Glutamatergic neuron (in vitro differentiated cells): Measurements from ENCODE around the gene LHFPL2. TPM values are rescaled to one million over a fixed set of nuclear protein-coding genes. Genes with fewer than 3 reads are reported as not detected.

Experiments
- DNase-seq: peaks from one replicate; pipeline ENCODE4 v3.0.0; 2022
- H3K27ac Mint-ChIP-seq: one replicate; pipeline ENCODE4 v1.8.0; 2020; ENCODE audit warnings: mild to moderate bottlenecking, mixed read lengths, inconsistent platforms; ENCODE audit not compliant: unreplicated experiment
- H3K27me3 Mint-ChIP-seq: one replicate; pipeline ENCODE4 v1.8.0; 2020; ENCODE audit warnings: mild to moderate bottlenecking, moderate library complexity, mixed read lengths, inconsistent platforms; ENCODE audit not compliant: unreplicated experiment
- H3K36me3 Mint-ChIP-seq: one replicate; pipeline ENCODE4 v1.8.0; 2020; ENCODE audit warnings: mild to moderate bottlenecking, mixed read lengths, inconsistent platforms; ENCODE audit not compliant: unreplicated experiment
- H3K4me1 Mint-ChIP-seq: one replicate; pipeline ENCODE4 v1.8.0; 2020; ENCODE audit warnings: mild to moderate bottlenecking, low read depth, mixed read lengths, inconsistent platforms; ENCODE audit not compliant: unreplicated experiment
- H3K4me3 Mint-ChIP-seq: one replicate; pipeline ENCODE4 v1.8.0; 2020; ENCODE audit warnings: mild to moderate bottlenecking, mixed read lengths, inconsistent platforms; ENCODE audit not compliant: unreplicated experiment
- H3K9me3 Mint-ChIP-seq: one replicate; pipeline ENCODE4 v1.8.0; 2020; ENCODE audit warnings: mild to moderate bottlenecking, moderate library complexity, mixed read lengths, inconsistent platforms; ENCODE audit not compliant: unreplicated experiment
- total RNA-seq: library from RNA; stranded (reverse); fragmentation: NEBNext Ultra II Directional; extraction: Animal tissue kit (Norgen Biotek cat#: 25700); gene quantifications from one replicate; pipeline ENCODE4 v1.2.1, GENCODE V29; 2021; ENCODE audit not compliant: unreplicated experiment
- TF ChIP-seq, protein P1 (sequence below): fragments of 200-600 bp; sonication (generic); IDR thresholded peaks from one replicate; pipeline ENCODE4 v1.5.0; 2021; ENCODE audit not compliant: partially characterized antibody, unreplicated experiment

LHFPL2 gene
- total RNA-seq, 1 donor from 2014 or later: 2.5 TPM

DNA sequence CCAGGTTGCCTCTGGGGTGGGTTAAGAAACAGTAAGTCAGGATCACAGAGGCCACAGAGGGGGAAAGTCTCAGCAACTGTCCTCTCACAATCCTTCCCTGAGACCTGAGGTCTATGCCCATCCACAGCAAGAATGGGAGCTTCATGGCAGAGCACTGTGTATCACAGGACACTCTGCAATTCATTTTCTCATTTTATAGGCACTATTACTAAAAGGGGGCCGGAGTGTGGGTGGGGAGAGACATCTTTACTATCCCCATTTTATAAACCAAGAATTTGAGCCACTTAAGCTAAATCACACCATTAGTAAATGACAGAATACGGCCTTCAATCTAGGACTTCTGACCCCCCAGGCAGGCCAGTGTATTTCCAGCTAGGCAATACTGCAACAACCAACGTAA lies 79.9 kb downstream of the LHFPL2 start:
- H3K4me3 Mint-ChIP-seq: no peak overlapping the region

DNA sequence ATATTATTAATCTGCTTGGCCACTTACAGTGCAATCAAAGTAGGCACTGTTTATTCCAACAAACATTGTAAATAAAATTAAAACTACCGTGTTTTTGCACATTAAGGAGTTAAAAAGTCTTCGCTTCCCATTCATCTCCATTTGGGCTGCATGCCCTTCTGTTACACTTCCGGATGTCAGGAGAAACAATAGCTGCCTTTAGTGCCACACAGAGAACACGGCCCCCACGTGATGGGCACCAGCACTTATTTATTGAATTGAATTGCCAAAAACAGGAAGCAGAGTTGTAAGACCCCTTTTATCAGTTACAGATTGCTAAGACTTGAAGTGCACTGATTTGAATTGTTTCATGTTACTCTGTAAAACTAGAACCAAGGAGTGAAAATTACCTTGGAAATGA lies 80.4 kb downstream of the LHFPL2 start:
- Mint-ChIP-seq H3K4me3 (no peak overlapping the region), H3K36me3 (peaks cover 4% of the 10 kb centered on the region), H3K4me1 (peaks cover 12% of the 10 kb centered on the region), H3K9me3 (no peaks in the 10 kb centered on the region), H3K27ac (no peak overlapping the region), H3K27me3 (no peaks in the 10 kb centered on the region)
- no peak for DNase-seq
- TF ChIP-seq, protein P1, sequence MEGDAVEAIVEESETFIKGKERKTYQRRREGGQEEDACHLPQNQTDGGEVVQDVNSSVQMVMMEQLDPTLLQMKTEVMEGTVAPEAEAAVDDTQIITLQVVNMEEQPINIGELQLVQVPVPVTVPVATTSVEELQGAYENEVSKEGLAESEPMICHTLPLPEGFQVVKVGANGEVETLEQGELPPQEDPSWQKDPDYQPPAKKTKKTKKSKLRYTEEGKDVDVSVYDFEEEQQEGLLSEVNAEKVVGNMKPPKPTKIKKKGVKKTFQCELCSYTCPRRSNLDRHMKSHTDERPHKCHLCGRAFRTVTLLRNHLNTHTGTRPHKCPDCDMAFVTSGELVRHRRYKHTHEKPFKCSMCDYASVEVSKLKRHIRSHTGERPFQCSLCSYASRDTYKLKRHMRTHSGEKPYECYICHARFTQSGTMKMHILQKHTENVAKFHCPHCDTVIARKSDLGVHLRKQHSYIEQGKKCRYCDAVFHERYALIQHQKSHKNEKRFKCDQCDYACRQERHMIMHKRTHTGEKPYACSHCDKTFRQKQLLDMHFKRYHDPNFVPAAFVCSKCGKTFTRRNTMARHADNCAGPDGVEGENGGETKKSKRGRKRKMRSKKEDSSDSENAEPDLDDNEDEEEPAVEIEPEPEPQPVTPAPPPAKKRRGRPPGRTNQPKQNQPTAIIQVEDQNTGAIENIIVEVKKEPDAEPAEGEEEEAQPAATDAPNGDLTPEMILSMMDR: no peak

More for the DNA sequence above, 79.9 kb downstream of the LHFPL2 start:
- TF ChIP-seq, protein P1: no peak
- H3K36me3 Mint-ChIP-seq: peaks cover 4% of the 10 kb centered on the region
- H3K27ac Mint-ChIP-seq: no peak overlapping the region
- DNase-seq: no peak
- no peaks in the 10 kb centered on the region for H3K9me3 Mint-ChIP-seq
- H3K4me1 Mint-ChIP-seq: peaks cover 12% of the 10 kb centered on the region
- no peaks in the 10 kb centered on the region for H3K27me3 Mint-ChIP-seq

DNA sequence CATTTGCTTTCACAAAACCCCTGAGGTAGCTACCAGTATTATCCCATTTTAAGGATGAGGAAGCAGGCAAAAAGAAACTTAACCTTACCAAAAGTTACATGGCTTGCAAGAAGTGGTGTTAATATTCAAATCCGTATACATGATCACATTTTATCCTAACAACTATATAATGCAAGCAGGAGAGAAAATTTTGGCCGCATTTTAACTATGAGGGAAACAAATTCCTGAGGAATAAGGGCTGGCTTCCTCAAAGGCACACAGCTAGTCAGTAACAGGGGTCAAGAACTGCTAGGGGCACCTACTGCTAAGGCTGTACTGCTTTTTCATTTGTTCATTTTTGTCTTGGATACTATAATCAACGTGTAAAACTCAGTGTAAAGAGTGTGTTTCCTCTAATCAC lies 81.0 kb downstream of the LHFPL2 start:
- no peak for DNase-seq
- TF ChIP-seq, protein P1: no peak
- Mint-ChIP-seq H3K27me3 (no peaks in the 10 kb centered on the region), H3K27ac (no peak overlapping the region), H3K4me3 (no peak overlapping the region), H3K36me3 (peaks cover 4% of the 10 kb centered on the region), H3K9me3 (no peaks in the 10 kb centered on the region), H3K4me1 (peaks cover 12% of the 10 kb centered on the region)

DNA sequence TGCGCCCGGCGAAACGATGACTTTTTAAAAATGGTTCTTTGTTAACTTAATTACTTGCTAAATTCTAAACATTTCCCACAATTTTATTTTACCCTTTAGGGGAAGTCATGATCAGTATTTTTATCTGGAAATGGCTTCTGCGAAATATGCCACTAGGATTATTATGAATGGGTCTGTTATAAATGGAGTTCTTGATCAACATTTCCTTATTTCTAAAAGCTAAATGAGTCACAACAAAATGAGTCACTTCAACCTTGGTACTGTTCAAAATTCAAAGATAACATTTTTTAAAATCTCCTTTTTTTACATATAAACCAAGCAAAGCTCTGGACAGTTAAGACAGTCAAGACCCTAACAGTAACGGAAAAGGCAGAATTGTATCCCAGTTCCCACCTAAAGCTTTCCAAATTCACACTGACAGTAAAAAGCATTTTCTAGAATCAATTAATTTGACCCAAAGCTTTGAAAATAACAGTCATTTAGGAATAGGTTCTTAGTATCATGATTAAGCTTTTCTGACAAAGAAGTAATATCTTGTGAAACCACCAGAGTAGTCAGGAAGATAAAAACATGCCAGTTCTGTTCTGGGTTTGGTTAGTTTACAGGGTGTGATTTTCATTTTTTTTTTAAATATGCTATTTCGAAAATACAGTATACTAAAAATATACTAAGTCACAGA lies 81.7 kb downstream of the LHFPL2 start:
- TF ChIP-seq, protein P1: no peak
- Mint-ChIP-seq H3K9me3 (no peaks in the 10 kb centered on the region), H3K4me3 (no peak overlapping the region), H3K36me3 (peaks cover 4% of the 10 kb centered on the region), H3K4me1 (peaks cover 12% of the 10 kb centered on the region), H3K27me3 (no peaks in the 10 kb centered on the region), H3K27ac (no peak overlapping the region)
- no peak for DNase-seq

DNA sequence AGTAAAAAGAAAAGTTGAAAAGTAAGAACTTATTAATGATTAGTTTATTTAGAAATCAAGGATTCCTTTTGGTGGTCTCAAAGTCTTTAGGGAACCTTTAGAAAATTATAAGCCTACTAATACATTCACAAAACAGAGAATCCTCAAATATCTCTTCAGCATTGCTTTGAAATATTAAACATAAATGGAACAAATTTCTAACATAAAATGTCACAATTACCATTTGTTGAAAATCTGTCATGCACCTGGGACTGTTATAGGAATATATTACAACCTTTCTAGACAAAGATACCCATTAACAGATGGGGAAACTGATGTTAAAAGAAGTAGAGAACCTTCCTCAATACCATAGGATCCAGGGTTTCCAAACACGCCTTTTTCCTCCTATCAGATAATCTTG lies 83.2 kb downstream of the LHFPL2 start:
- no peaks in the 10 kb centered on the region for H3K36me3 Mint-ChIP-seq
- no peak overlapping the region for H3K27ac Mint-ChIP-seq
- no peaks in the 10 kb centered on the region for H3K27me3 Mint-ChIP-seq
- H3K4me3 Mint-ChIP-seq: no peak overlapping the region
- H3K9me3 Mint-ChIP-seq: no peaks in the 10 kb centered on the region
- H3K4me1 Mint-ChIP-seq: peaks cover 12% of the 10 kb centered on the region
- DNase-seq: no peak
- TF ChIP-seq, protein P1: no peak
